Motor neuron (in vitro differentiated cells): ENCODE measurements around the gene GC. TPM values are rescaled to one million over a fixed set of nuclear protein-coding genes. Genes with fewer than 3 reads are reported as not detected.

Experiments
- ATAC-seq, 8 experiments: fragments of 200-7000 bp; cut with Tn5 transposase; replicated peaks in 6 of 8; 2 replicates each; pipeline ENCODE4 v1.8.0; 2021; ENCODE audit warnings: mild to moderate bottlenecking in 8 of 8, moderate library complexity in 8 of 8
- H3K27ac ChIP-seq, 2 donors: fragments of 250-450 bp; sonication (Bioruptor Pico); 2 replicates each; pipeline ENCODE4 v1.9.0; 2021; ENCODE audit warnings: antibody characterized with exemption in 2 of 2, mild to moderate bottlenecking in 2 of 2, moderate library complexity in 1 of 2
- H3K4me1 ChIP-seq, 2 donors: fragments of 250-450 bp; sonication (Bioruptor Pico); replicated peaks in 1 of 2; 2 replicates each; pipeline ENCODE4 v1.6.1; 2021; ENCODE audit warnings: antibody characterized with exemption in 2 of 2, mild to moderate bottlenecking in 2 of 2, moderate library complexity in 1 of 2
- H3K4me3 ChIP-seq, 5 donors: fragments of 250-450 bp; sonication (Bioruptor Pico); 2 replicates each; pipeline ENCODE4 v1.9.0; 2021; ENCODE audit warnings: antibody characterized with exemption in 5 of 5, mild to moderate bottlenecking in 5 of 5, moderate library complexity in 4 of 5
- WGBS, 10 experiments: fragments of 450-650 bp; shearing (Covaris generic); methylation state at CpG; one replicate each; pipeline ENCODE4 v1.0.0; 2022; 5-methylcytosine and 5-hydroxymethylcytosine counted together
- in situ Hi-C, 9 experiments: fragments of 400-800 bp; cut with MboI; loops; one replicate each; pipeline ENCODE4 v1.15.0; 2021; ENCODE audit warnings: low sequenced_read_pairs in 9 of 9, low pct_unique_long_range_greater_than_20kb in 2 of 9; ENCODE audit not compliant: unreplicated experiment in 9 of 9
- total RNA-seq, 8 experiments: library from RNA; unstranded; fragments of 300-600 nt; gene quantifications; 2 replicates each; pipeline versions ENCODE4 v1.2.3 to v1.2.4, GENCODE V29; 2022

Gene GC
- total RNA-seq, 8 experiments from 2014 or later, result 0.17 to 4.4 (median 1.1) TPM; not detected in 3

GRCh38 chr4:71785959-71786358, 2.1 kb upstream of the GC start:
- ATAC-seq, result no peak
- WGBS, 10 experiments, result 0 to 85% (median 68%) methylated on average over 1 to 4 of the region's 4 CpGs

GRCh38 chr4:71784569-71785197, 804 bp upstream of the GC start:
- no peak overlapping the region for H3K27ac ChIP-seq
- in situ Hi-C loops, result no loop called here
- ATAC-seq, result peak in 4 of 8 experiments; percentile 21 to 44 (median 35)
- H3K4me1 ChIP-seq, result peaks cover 0 to 12% of the 10 kb centered on the region in 2 donors
- H3K4me3 ChIP-seq, result no peak overlapping the region

More at GRCh38 chr4:71785959-71786358, 2.1 kb upstream of the GC start:
- Histone ChIP-seq H3K27ac (no peak overlapping the region), H3K4me3 (no peak overlapping the region), H3K4me1 (peaks cover 0 to 12% of the 10 kb centered on the region in 2 donors)
- in situ Hi-C loops, result no loop called here

GRCh38 chr4:71777891-71778290, 6.0 kb downstream of the GC start:
- in situ Hi-C loops, result no loop called here
- Histone ChIP-seq H3K27ac (no peak overlapping the region), H3K4me3 (no peak overlapping the region), H3K4me1 (no peaks in the 10 kb centered on the region)
- no peak for ATAC-seq

- 6 to 100% (median 82%) methylated on average over 1 to 2 of the region's 2 CpGs; no CpG with 5 or more reads in 1 of the 10 experiments for WGBS, 10 experiments
These were observed 8.4 kb downstream of the GC start for GRCh38 chr4:71775449-71775848.

GRCh38 chr4:71774136-71774535, 9.7 kb downstream of the GC start:
- WGBS, 10 experiments, result 0 to 100% (median 52%) methylated on average over 1 to 3 of the region's 3 CpGs; no CpG with 5 or more reads in 1 of the 10 experiments
- H3K27ac ChIP-seq, result no peak overlapping the region
- no peak for ATAC-seq
- H3K4me3 ChIP-seq, result no peak overlapping the region
- in situ Hi-C loops, result no loop called here
- peaks cover 0 to 4% of the 10 kb centered on the region in 2 donors for H3K4me1 ChIP-seq

More at GRCh38 chr4:71775449-71775848, 8.4 kb downstream of the GC start:
- no peak for ATAC-seq
- peaks cover 0 to 4% of the 10 kb centered on the region in 2 donors for H3K4me1 ChIP-seq
- in situ Hi-C loops, result no loop called here
- no peak overlapping the region for H3K27ac ChIP-seq
- H3K4me3 ChIP-seq, result no peak overlapping the region

GRCh38 chr4:71773004-71773403, 10.9 kb downstream of the GC start:
- Histone ChIP-seq H3K4me1 (peaks cover 0 to 4% of the 10 kb centered on the region in 2 donors), H3K27ac (no peak overlapping the region), H3K4me3 (no peak overlapping the region)
- in situ Hi-C loops, result no loop called here
- 17 to 100% (median 90%) methylated on average over 1 to 2 of the region's 2 CpGs for WGBS, 10 experiments
- no peak for ATAC-seq

GRCh38 chr4:71772592-71772991, 11.3 kb downstream of the GC start:
- no peak for ATAC-seq
- in situ Hi-C loops, result no loop called here
- Histone ChIP-seq H3K4me1 (peaks cover 0 to 4% of the 10 kb centered on the region in 2 donors), H3K4me3 (no peak overlapping the region), H3K27ac (no peak overlapping the region)

- in situ Hi-C loops, result no loop called here
These were observed 12.3 kb downstream of the GC start for GRCh38 chr4:71771613-71772012.

GRCh38 chr4:71769434-71769833, 14.4 kb downstream of the GC start:
- WGBS, 10 experiments, result 20 to 100% (median 80%) methylated on average over 1 to 3 of the region's 3 CpGs; no CpG with 5 or more reads in 2 of the 10 experiments
- no peak for ATAC-seq
- Histone ChIP-seq H3K4me3 (no peak overlapping the region), H3K4me1 (peaks cover 0 to 15% of the 10 kb centered on the region in 2 donors), H3K27ac (no peak overlapping the region)
- in situ Hi-C loops, result no loop called here

More at GRCh38 chr4:71771613-71772012, 12.3 kb downstream of the GC start:
- Histone ChIP-seq H3K4me3 (no peak overlapping the region), H3K27ac (no peak overlapping the region), H3K4me1 (peaks cover 0 to 4% of the 10 kb centered on the region in 2 donors)
- 6 to 54% (median 24%) methylated on average over 1 to 2 of the region's 2 CpGs; no CpG with 5 or more reads in 4 of the 10 experiments for WGBS, 10 experiments
- no peak for ATAC-seq

GRCh38 chr4:71768123-71768522, 15.8 kb downstream of the GC start:
- in situ Hi-C loops, result no loop called here
- WGBS, 10 experiments, result 46 to 100% (median 91%) methylated on average over 1 to 7 of the region's 7 CpGs; no CpG with 5 or more reads in 4 of the 10 experiments
- ATAC-seq, result no peak
- Histone ChIP-seq H3K4me1 (peaks cover 0 to 15% of the 10 kb centered on the region in 2 donors), H3K4me3 (no peak overlapping the region), H3K27ac (no peak overlapping the region)

- Histone ChIP-seq H3K27ac (no peak overlapping the region), H3K4me1 (peaks cover 0 to 11% of the 10 kb centered on the region in 2 donors), H3K4me3 (no peak overlapping the region)
- 0 to 43% (median 12%) methylated on average over 1 to 2 of the region's 2 CpGs for WGBS, 10 experiments
- ATAC-seq, result peak in 7 of 8 experiments; percentile 31 to 91 (median 77)
- in situ Hi-C loops, result no loop called here
These were observed 18.0 kb downstream of the GC start for GRCh38 chr4:71765821-71766383.

- no peak overlapping the region for H3K27ac ChIP-seq
- peak in 7 of 8 experiments; percentile 20 to 86 (median 61) for ATAC-seq
- H3K4me1 ChIP-seq, result peaks cover 0 to 11% of the 10 kb centered on the region in 2 donors
- in situ Hi-C loops, result no loop called here
- no peak overlapping the region for H3K4me3 ChIP-seq
- 13 to 94% (median 55%) methylated on average over 2 to 4 of the region's 4 CpGs; no CpG with 5 or more reads in 4 of the 10 experiments for WGBS, 10 experiments
These were observed 18.5 kb downstream of the GC start for GRCh38 chr4:71765350-71765749.

- no peak overlapping the region for H3K27ac ChIP-seq
- in situ Hi-C loops, result no loop called here
- WGBS, 10 experiments, result 7 to 92% (median 68%) methylated on average over 1 to 5 of the region's 5 CpGs
- H3K4me1 ChIP-seq, result peaks cover 6 to 15% of the 10 kb centered on the region in 2 donors
- no peak for ATAC-seq
- no peak overlapping the region for H3K4me3 ChIP-seq
These were observed 31.4 kb downstream of the GC start for GRCh38 chr4:71752383-71753042.
